Measurements from ENCODE around the gene TAS1R2.

DNA sequence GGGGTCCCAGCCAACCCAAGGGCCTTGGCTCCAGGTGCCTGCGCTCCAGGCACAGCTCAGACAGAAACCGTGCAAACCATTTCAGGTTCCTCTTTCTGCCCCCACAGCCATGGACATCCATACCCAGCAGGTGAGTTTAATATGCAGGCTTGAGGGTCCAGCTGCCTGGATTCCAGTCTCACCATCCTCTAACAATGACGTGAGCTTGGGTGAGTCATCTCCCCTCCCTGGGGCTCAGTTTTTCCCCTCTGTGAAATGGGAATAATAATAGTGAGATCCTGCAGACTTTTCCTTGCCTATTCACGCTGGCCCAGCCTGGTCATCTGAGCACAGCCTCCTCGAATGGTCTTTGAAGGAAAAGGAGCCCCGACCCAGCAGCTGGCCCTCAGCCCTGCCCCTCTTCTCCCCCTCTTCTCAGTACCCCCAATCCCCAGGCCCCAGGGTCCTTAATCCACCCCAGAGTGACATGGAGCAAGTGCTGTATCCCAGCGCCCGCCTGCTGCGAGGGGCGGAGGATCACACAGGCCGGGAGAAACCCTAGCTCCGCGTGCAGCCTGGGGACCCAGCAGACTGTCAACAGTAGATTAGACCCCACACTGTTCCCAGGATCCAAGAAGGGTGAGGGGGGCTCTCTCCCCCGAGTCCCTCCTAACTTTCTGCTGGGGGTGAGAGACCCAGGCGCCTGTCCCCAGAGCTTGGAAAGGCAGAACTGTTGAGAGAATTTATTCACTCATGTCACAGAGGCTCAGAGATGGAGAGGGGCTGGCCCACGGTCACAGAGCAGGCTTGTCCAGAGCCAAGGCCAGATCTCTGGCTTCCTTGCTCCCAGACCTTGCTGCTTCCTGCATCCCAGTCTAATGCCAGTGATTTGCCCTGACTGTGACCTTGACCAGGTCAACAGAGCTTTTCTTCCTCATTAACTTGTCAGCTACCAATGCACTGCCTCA lies 49.2 kb downstream of the TAS1R2 start:
- TF ChIP-seq, protein P1, sequence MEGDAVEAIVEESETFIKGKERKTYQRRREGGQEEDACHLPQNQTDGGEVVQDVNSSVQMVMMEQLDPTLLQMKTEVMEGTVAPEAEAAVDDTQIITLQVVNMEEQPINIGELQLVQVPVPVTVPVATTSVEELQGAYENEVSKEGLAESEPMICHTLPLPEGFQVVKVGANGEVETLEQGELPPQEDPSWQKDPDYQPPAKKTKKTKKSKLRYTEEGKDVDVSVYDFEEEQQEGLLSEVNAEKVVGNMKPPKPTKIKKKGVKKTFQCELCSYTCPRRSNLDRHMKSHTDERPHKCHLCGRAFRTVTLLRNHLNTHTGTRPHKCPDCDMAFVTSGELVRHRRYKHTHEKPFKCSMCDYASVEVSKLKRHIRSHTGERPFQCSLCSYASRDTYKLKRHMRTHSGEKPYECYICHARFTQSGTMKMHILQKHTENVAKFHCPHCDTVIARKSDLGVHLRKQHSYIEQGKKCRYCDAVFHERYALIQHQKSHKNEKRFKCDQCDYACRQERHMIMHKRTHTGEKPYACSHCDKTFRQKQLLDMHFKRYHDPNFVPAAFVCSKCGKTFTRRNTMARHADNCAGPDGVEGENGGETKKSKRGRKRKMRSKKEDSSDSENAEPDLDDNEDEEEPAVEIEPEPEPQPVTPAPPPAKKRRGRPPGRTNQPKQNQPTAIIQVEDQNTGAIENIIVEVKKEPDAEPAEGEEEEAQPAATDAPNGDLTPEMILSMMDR (IDR thresholded peaks at IDR 0.05) = no peak
- no peak for TF ChIP-seq POLR2A (IDR thresholded peaks at IDR 0.05)
